NCI-H146 treated with DMSO at 0.1 percent for 48 hours (cell line): ENCODE results near the gene NDUFV1.
"Not testable (repeated sequence)": the region's sequence is repeated elsewhere in the genome, so short reads cannot be mapped to it uniquely, and the experiment has no call there.

Experiments
- DNase-seq: peaks from one replicate; lab custom pipeline; 2025; ENCODE audit not compliant: unreplicated experiment; lab: John Stamatoyannopoulos, UW

The NDUFV1 gene

DNA sequence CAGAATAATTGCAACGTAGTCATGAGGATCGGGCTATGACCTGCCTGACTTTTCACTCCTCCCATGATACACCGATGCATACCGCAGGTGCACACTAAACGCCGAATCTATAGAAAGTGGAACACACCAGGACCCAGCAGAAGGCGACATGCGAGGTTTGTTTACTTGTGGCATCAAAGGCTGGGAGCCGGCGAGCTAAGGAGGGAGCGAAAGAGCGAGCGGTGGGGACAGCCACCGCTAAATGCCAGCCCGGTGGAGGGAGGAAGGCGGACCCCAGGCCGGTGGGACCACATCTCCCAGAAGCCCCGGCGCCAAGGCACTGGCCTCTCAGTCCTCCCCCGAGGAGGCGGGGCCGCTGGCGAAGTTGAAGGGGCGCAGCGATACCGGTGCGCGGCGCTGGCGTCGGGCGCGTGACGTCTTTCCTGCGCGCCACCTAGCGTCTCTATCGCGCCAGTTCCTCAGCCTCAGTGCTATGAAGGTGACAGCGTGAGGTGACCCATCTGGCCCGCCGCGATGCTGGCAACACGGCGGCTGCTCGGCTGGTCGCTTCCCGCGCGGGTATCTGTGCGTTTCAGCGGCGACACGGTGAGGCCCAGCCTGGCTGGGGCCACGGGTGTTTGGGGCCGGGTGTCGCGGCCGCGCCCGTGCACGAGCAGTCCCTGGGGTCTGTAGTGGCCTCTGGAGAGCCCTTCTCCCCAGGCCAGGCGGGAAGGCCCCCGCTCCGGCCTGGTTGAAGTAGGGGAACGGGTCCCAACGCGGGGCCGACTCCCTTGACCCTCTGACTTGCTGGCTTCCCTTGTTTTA is at the start of gene NDUFV1:
Gene NDUFV1 (plus strand): TSS at position 445 of the 804 bp plus-strand sequence. CDS start 69 bp downstream, at position 514.
- peak; percentile 96 for DNase-seq

DNA sequence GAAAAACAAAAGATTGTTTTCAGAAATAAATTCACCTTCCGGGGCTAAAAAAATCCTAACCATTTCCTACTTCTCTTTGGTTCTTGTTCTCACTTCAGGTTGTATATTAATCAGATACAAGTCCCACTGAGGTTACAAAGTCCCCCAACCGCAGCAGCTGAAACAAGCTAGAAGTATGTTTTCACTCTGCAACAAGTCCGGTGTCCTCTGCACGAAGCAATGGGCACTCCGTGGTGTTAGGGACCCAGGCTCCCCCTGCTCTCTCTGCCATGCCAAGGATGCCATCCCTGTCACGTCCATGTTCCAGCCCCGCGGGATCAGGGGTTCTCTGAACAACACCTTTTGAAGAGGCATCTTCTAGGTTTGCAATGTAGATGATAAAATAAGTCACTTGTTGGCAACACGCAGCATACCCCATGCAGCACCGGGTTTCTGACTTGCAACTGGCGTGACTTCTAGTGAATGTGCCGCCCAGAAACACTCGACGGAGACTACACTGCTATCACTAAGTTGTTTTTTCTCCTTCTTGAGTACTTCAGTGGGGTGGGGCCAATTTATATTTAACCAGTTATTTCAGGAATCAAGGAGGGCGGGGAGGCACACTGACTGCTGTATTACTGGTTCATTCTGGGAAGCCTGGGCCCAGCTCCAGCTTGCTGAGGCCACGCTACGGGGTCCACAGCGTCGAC is 48.5 kb upstream of the NDUFV1 start:
- DNase-seq = no peak

DNA sequence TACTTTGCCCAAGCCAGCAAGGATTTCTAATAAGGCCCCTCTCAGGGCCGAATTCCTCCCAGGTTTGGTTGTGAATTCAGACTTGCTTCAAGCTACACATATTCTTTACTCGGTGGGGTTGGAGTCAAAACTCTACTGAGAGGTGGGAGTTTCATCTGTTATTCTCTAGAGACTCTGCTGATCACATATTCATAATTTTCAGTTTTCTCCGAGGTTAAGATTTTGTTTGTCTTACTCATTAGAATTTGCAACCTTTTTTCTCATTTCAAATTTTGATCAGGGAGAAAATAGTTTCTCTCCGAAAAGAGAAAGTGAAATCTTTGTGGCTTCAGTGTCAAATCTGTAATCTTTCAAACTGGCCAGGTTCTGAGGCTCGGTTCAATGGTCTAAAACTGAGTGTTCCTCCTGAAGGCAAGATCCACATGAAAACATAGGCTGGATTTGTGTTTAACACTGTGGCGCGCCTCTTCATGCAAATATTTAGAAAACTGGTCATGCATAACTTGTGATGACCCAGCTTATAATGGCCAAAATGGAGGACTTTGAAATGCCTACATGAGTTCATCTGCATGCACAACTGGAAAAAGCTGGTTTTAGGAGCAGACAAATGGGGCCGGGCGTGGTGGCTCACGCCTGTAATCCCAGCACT is 44.6 kb upstream of the NDUFV1 start:
- DNase-seq = no peak

DNA sequence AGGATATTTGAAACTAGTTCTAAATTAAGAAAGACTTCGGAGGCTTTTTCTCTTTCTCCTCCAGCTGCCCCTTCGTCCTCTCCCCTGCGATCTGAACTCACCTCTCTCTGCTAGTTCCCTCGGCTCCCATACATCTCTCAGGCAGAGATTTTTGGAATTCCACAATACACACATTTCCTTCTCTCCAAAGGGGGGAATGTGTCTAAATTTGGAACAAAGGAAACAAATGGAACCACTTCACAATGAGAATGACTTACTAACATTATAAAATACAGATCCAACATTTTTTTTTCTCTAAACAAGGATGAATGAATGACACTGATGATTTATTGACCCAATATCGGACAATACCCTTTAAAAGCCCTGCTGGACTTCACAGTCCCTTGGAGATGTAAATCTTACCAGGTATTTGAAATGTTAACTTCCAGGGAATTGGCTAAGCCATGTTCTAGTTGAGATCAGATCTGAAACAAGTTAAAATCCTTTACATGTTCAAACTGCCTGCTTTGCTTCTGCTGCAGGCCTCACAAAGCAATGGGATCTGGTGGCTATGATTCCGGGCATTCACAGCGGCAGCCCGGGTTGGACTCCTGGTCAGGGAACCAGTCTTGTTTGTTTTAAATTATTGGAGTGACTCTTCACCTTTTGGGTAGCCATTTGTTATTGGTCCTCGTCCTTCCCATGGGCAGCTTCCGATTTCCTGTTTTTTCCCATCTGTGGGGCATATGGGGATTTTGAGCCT is 43.6 kb upstream of the NDUFV1 start:
- DNase-seq = no peak

DNA sequence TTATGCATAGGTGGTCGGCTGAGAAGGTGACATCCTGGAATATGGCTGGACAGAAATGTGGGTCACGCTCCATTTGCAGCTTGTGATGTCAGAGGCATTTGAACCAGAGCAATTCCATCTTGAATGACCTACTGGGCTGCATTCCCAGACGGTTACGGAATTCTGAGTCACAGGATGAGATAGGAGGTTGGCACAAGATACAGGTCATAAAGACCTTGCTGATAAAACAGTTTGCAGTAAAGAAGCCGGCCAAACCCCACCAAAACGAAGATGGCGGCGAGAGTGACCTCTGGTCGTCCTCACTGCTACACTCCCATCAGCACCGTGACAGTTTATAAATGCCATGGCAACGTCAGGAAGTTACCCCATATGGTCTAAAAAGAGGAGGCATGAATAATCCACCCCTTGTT is 43.0 kb upstream of the NDUFV1 start:
- not testable (repeated sequence) for DNase-seq

DNA sequence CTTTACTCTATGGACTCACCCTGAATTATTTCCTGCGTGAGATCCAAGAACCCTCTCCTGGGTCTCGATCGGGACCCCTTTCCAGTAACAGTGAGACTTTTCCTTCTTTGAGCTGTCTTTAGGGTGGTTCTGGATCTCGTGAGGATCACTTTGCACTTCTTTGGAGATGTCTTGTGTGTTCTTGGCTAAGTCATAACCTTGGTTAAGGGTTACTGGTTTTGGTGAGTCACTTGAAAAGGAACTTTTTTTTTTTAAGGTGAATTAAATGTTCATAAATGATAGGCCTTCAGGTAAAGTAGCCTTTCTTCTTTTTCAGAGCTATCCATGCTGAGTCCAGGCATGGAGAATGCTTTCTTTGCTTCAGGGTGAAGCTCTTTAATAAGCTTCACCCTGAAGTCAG is 42.5 kb upstream of the NDUFV1 start:
- DNase-seq = no peak

DNA sequence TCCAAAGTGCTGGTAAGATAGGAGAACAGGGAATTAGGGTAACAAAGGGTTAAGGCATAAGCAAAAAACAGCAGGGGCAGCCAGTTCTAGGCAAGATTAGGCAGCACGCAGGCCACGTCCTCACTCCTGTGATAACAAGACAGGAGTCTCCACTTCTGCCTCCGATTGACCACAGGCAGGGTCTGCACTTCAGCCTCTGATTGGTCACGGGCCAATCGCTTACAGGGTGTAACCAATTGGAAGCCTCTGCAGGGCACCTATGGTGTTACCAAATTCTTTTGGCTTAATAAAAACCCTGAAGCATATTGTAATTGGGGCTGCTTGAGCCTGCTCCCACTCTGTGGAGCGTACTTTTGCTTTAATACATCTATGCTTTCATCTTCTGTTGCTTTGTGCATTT is 35.3 kb upstream of the NDUFV1 start:
- no peak for DNase-seq

DNA sequence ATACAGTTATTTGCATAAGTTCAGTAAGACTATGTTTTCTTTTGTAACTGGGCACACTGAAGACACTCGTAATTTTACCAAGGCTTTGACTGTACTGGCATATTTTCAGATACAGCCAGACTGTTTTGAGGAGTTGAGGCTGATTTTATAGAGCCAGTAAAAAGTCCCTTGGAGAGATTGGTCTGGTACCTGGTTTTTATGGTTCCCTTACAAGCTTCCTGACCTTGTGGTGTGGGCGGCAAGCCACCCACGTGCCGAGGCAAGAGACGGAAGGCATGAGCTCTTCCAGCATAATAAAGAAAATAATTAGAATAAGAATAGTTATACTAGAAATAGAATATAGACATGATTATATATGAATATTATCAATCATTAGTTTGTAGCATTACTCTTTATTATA is 34.4 kb upstream of the NDUFV1 start:
- DNase-seq = no peak

DNA sequence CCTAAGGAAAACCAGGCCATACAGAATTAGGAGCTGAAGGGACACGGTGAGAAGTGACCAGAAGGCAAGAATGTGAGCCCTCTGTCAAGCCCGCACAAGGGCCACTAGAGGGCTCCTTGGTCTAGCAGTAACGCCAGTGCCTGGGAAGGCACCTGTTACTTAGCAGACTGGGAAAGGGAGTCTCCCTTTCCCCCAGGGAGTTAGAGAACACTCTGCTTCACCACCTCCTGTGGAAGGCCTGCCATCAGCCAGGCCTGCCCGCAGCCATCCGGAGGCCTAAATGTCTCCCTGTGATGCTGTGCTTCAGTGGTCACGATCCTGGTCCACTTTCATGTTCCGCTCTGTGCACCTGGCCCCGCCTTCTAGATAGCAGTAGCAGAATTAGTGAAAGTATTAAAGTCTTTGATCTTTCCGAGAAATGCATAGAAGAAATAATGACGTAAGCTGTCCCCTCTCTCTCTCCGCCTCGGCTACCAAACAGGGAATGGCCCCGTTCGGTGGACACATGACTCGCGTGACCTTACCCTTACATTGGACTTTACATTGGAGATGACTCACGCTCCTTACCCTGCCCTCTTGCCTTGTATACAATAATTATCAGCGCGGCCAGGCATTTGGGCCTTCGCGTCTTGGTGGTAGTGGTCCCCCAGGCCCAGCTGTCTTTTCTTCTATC is 33.9 kb upstream of the NDUFV1 start:
- DNase-seq = peak; percentile 61

DNA sequence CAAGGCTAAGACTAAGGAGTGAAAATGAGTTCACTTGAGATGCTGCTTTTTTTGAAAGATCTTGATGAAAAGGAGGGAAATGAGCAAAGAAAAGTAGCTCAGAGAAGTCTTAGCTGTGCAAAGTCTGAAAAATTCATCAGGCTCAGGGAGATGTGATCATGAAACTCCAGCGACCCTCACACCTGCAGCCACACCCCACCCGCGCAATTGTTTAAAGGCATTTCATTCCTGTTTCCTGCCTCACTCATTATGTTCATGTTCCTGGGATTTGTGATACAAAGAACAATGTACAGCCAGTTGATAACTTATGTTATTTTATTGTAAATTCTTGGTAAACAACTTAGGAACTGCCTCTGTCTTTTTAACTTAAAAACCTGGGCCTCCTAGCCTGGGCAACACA is 31.8 kb upstream of the NDUFV1 start:
- no peak for DNase-seq

DNA sequence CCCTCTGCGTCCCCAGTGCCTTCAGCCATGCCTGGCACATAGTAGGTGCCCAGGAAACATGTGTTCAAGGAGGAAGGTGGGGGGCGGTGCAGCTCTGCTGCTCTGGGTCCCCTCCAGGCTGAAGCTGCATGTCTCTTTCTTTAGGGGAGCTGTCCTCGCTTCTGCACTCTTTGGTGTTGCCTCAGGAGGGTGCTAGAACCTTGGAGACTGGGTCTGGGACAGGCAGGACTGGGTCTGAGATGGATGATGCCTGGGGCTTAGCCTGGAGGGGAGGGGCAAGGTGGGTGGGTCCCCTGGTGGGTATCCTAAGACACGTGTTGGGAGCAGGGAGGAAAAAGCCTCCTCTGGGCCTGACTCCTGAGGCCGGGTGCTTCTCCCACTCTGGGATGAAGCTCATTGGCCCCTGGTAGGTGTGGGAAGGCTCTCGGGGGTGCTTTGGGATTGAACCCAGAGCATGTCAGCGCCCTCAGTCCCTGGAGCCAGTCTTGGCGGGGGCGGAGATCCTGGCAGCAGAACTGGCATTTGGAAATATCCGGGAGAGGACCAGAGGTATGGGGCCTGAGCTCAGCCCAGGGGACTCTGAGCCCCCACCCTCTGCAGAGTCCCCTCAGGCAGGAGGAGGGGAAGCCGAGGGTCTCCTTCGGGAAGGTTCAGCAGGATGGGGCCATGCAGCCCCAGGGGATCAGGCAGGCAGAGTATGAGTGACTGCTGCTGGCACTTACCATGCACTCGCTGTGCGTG is 29.8 kb upstream of the NDUFV1 start:
- no peak for DNase-seq

DNA sequence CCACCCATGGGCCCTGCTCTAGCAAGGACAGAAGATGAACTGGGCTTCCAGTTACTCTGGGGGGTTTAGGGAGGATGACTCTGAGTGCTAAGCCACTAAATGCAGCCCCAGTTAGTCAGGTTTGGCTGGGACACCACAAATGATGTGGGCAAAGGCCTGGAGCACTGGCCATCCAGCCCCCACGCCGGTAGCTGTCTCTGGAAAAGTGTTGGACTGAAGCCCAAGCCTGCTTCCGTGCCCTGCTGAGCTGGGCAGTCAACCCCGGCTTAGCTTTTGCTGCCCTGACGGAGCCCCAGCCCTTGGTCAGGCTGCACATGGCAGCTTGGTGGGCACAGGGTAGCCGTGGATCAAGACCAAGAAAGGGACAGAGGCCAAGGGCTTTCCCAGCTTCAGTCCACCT is 28.8 kb upstream of the NDUFV1 start:
- DNase-seq = no peak

DNA sequence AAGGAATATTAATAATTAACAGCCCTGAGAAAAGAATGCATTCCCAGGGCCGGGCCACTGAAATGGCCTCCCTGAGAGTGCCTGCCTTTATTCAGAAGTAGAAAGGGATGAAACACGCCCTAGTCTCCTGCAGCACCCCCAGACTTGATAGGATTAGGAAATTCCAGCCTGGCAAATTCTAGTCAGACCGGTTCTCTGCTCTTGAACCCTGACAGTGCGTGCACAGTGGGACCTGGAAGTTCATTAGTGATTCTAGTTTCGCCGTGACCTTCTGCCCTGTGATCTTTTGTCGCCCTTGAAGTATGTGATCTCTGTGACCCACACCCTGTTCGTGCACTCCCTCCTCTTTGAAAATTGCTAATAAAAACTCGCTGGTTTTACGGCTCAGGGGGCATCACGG is 25.3 kb upstream of the NDUFV1 start:
- DNase-seq = no peak

DNA sequence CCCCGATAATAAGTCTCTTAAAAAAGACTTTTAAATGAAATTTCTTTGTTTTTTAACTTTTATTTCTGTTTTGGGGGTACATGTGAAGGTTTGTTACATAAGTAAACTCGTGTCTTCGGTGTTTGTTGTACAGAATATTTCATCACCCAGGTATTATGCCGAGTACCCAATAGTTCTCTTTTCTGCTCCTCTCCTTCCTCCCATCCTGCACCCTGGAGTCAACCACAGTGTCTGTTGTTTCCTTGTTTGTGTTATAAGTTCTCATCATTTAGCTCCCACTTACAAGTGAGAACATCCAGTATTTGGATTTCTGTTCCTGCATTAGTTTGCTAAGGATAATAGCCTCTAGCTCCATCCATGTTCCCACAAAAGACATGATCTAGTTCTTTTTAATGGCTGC is 24.7 kb upstream of the NDUFV1 start:
- no peak for DNase-seq

DNA sequence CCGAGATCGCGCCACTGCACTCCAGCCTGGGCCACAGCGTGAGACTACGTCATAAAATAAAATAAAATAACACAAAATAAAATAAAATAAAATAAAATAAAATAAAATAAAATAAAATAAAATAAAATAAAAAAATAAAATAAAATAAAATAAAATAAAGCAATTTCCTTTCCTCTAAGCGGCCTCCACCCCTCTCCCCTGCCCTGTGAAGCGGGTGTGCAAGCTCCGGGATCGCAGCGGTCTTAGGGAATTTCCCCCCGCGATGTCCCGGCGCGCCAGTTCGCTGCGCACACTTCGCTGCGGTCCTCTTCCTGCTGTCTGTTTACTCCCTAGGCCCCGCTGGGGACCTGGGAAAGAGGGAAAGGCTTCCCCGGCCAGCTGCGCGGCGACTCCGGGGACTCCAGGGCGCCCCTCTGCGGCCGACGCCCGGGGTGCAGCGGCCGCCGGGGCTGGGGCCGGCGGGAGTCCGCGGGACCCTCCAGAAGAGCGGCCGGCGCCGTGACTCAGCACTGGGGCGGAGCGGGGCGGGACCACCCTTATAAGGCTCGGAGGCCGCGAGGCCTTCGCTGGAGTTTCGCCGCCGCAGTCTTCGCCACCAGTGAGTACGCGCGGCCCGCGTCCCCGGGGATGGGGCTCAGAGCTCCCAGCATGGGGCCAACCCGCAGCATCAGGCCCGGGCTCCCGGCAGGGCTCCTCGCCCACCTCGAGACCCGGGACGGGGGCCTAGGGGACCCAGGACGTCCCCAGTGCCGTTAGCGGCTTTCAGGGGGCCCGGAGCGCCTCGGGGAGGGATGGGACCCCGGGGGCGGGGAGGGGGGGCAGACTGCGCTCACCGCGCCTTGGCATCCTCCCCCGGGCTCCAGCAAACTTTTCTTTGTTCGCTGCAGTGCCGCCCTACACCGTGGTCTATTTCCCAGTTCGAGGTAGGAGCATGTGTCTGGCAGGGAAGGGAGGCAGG is 23.2 kb upstream of the NDUFV1 start, which contains the start of gene GSTP1:
Gene GSTP1 (plus strand): TSS at position 566 of the 958 bp plus-strand sequence. CDS start 32 bp downstream, at position 598.
- DNase-seq = no peak

DNA sequence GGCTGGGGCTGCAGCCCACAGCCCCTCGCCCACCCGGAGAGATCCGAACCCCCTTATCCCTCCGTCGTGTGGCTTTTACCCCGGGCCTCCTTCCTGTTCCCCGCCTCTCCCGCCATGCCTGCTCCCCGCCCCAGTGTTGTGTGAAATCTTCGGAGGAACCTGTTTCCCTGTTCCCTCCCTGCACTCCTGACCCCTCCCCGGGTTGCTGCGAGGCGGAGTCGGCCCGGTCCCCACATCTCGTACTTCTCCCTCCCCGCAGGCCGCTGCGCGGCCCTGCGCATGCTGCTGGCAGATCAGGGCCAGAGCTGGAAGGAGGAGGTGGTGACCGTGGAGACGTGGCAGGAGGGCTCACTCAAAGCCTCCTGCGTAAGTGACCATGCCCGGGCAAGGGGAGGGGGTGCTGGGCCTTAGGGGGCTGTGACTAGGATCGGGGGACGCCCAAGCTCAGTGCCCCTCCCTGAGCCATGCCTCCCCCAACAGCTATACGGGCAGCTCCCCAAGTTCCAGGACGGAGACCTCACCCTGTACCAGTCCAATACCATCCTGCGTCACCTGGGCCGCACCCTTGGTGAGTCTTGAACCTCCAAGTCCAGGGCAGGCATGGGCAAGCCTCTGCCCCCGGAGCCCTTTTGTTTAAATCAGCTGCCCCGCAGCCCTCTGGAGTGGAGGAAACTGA is 22.4 kb upstream of the NDUFV1 start:
- no peak for DNase-seq

DNA sequence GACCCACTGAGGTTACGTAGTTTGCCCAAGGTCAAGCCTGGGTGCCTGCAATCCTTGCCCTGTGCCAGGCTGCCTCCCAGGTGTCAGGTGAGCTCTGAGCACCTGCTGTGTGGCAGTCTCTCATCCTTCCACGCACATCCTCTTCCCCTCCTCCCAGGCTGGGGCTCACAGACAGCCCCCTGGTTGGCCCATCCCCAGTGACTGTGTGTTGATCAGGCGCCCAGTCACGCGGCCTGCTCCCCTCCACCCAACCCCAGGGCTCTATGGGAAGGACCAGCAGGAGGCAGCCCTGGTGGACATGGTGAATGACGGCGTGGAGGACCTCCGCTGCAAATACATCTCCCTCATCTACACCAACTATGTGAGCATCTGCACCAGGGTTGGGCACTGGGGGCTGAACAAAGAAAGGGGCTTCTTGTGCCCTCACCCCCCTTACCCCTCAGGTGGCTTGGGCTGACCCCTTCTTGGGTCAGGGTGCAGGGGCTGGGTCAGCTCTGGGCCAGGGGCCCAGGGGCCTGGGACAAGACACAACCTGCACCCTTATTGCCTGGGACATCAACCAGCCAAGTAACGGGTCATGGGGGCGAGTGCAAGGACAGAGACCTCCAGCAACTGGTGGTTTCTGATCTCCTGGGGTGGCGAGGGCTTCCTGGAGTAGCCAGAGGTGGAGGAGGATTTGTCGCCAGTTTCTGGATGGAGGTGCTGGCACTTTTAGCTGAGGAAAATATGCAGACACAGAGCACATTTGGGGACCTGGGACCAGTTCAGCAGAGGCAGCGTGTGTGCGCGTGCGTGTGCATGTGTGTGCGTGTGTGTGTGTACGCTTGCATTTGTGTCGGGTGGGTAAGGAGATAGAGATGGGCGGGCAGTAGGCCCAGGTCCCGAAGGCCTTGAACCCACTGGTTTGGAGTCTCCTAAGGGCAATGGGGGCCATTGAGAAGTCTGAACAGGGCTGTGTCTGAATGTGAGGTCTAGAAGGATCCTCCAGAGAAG is 21.6 kb upstream of the NDUFV1 start:
- DNase-seq = no peak
